ENCODE data around the gene DNAJC30. TPM values are rescaled to one million over a fixed set of nuclear protein-coding genes. Genes with fewer than 3 reads are reported as not detected.

The DNAJC30 gene
- total and polyA plus RNA-seq, 2 donors (not counting 1 experiment from before 2014, with no cell fraction given) = 6.6 to 15.5 TPM

- TF ChIP-seq, protein P1, sequence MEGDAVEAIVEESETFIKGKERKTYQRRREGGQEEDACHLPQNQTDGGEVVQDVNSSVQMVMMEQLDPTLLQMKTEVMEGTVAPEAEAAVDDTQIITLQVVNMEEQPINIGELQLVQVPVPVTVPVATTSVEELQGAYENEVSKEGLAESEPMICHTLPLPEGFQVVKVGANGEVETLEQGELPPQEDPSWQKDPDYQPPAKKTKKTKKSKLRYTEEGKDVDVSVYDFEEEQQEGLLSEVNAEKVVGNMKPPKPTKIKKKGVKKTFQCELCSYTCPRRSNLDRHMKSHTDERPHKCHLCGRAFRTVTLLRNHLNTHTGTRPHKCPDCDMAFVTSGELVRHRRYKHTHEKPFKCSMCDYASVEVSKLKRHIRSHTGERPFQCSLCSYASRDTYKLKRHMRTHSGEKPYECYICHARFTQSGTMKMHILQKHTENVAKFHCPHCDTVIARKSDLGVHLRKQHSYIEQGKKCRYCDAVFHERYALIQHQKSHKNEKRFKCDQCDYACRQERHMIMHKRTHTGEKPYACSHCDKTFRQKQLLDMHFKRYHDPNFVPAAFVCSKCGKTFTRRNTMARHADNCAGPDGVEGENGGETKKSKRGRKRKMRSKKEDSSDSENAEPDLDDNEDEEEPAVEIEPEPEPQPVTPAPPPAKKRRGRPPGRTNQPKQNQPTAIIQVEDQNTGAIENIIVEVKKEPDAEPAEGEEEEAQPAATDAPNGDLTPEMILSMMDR (IDR thresholded peaks at IDR 0.05) = no peak
- TF ChIP-seq EZH2 (IDR thresholded peaks at IDR 0.05; ENCODE audit: borderline replicate concordance, insufficient read depth, low read depth, low read length, poor library complexity, severe bottlenecking) = no peak
- peaks cover 0 to 24% (median 7%) of the 10 kb centered on the region in 3 donors for H3K9me3 ChIP-seq (ENCODE audit: control extremely low read depth in 1 of 3, control insufficient read depth in 2 of 3, insufficient read depth in 1 of 3, low read length in 2 of 3)
- Mint-ChIP-seq H3K27me3 (peaks cover 59% of the 10 kb centered on the region), H3K4me3 (no peak overlapping the region), H3K4me1 (peaks cover 5% of the 10 kb centered on the region), H3K9me3 (ENCODE audit: insufficient read depth) (no peaks in the 10 kb centered on the region), H3K27ac (no peak overlapping the region)
- H4K20me1 ChIP-seq (ENCODE audit: control insufficient read depth, insufficient read depth, low read length, poor library complexity, severe bottlenecking) = no peaks in the 10 kb centered on the region
- intact Hi-C loops (cut with micrococcal nuclease) = no loop called here
- no peak overlapping the region for H2AFZ ChIP-seq (ENCODE audit: insufficient read depth, low read depth, low read length, poor library complexity, severe bottlenecking)
- H3K4me3 ChIP-seq (ENCODE audit: control extremely low read depth in 1 of 5, extremely low read depth in 1 of 5, insufficient read depth in 1 of 5, low read depth in 2 of 5, low read length in 4 of 5) = no peak overlapping the region
- CTCF ChIA-PET = interaction anchor here (0.9 to 1.3 kb wide), 3 partner anchors 8 to 89 kb away, joined by 3 to 4 read pairs (median 3); no protein-coding TSS in a partner anchor
- DNase-seq (no peak), ATAC-seq (ENCODE audit: low read depth) (no peak)
- H3K27ac ChIP-seq (ENCODE audit: low read length in 2 of 2) = no peak overlapping the region
- peaks cover 0 to 53% (median 23%) of the 10 kb centered on the region in 4 experiments for H3K27me3 ChIP-seq (replicated peaks in 1 of 4; ENCODE audit: control extremely low read depth in 1 of 4, control insufficient read depth in 3 of 4, insufficient read depth in 4 of 4, low read length in 3 of 4)
- peaks cover 11 to 12% of the 10 kb centered on the region in 2 donors for H3K4me1 ChIP-seq (ENCODE audit: control insufficient read depth in 2 of 2, insufficient read depth in 2 of 2, low read length in 2 of 2)
- H3K4me2 ChIP-seq (replicated peaks; ENCODE audit: low read depth, low read length, poor library complexity, severe bottlenecking) = no peak overlapping the region
- 58% methylated on average over 4 of the region's 4 CpGs for WGBS (ENCODE audit: insufficient coverage)
- POLR2A ChIA-PET = no interaction called here
- H3K79me2 ChIP-seq (ENCODE audit: control insufficient read depth, insufficient read depth, low read length) = no peaks in the 10 kb centered on the region
- H3K36me3 ChIP-seq (replicated peaks in 1 of 2; ENCODE audit: control extremely low read depth in 1 of 2, control insufficient read depth in 1 of 2, extremely low read depth in 1 of 2, insufficient read depth in 2 of 2, low read length in 1 of 2) = no peaks in the 10 kb centered on the region
- H3K9ac ChIP-seq (ENCODE audit: low read length) = no peak overlapping the region
Measured at GRCh38 chr7:73645643-73646174, 37.5 kb downstream of the DNAJC30 start.

DNA sequence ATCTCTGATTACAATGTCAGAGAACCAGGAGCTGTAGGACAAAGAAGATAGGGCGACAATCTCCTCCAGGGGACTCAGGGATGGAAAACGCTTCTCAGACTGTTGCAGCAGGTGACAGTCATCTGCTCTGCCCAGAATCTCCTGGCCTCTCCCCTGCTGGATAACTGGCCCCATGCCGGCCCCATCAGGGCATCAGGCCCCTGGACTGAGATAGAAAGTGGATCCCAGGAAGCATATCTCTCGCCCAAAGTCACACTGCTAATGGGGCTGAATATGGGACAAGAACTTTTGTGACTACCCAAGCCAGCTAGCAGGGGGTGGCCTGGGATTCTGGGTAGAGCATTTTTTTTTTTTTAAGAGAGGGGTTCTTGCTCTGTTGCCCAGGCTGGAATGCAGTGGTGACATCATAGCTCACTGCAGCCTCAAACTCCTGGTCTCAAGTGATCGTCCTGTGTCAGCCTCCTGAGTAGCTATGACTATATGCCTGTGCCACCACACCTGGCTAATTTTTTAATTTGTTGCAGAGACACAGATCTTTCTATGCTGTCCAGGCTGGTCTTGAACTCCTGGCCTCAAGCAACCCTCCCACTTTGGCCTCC lies 38.5 kb downstream of the DNAJC30 start:
- H3K4me1 Mint-ChIP-seq = peaks cover 5% of the 10 kb centered on the region
- Histone ChIP-seq H3K27ac (ENCODE audit: low read length in 2 of 2) (no peak overlapping the region), H3K4me1 (ENCODE audit: control insufficient read depth in 2 of 2, insufficient read depth in 2 of 2, low read length in 2 of 2) (peaks cover 11 to 12% of the 10 kb centered on the region in 2 donors), H3K4me2 (replicated peaks; ENCODE audit: low read depth, low read length, poor library complexity, severe bottlenecking) (no peak overlapping the region), H3K9me3 (ENCODE audit: control extremely low read depth in 1 of 3, control insufficient read depth in 2 of 3, insufficient read depth in 1 of 3, low read length in 2 of 3) (peaks cover 0 to 25% (median 9%) of the 10 kb centered on the region in 3 donors), H3K36me3 (replicated peaks in 1 of 2; ENCODE audit: control extremely low read depth in 1 of 2, control insufficient read depth in 1 of 2, extremely low read depth in 1 of 2, insufficient read depth in 2 of 2, low read length in 1 of 2) (no peaks in the 10 kb centered on the region), H3K79me2 (ENCODE audit: control insufficient read depth, insufficient read depth, low read length) (no peaks in the 10 kb centered on the region), H3K27me3 (replicated peaks in 1 of 4; ENCODE audit: control extremely low read depth in 1 of 4, control insufficient read depth in 3 of 4, insufficient read depth in 4 of 4, low read length in 3 of 4) (peaks cover 0 to 46% (median 21%) of the 10 kb centered on the region in 4 experiments), H3K4me3 (ENCODE audit: control extremely low read depth in 1 of 5, extremely low read depth in 1 of 5, insufficient read depth in 1 of 5, low read depth in 2 of 5, low read length in 4 of 5) (no peak overlapping the region), H2AFZ (ENCODE audit: insufficient read depth, low read depth, low read length, poor library complexity, severe bottlenecking) (no peak overlapping the region), H4K20me1 (ENCODE audit: control insufficient read depth, insufficient read depth, low read length, poor library complexity, severe bottlenecking) (no peaks in the 10 kb centered on the region), H3K9ac (ENCODE audit: low read length) (no peak overlapping the region)
- 62% methylated on average over 5 of the region's 5 CpGs for WGBS (ENCODE audit: insufficient coverage)
- H3K9me3 Mint-ChIP-seq (ENCODE audit: insufficient read depth) = no peaks in the 10 kb centered on the region
- no peak for TF ChIP-seq EZH2 (IDR thresholded peaks at IDR 0.05; ENCODE audit: borderline replicate concordance, insufficient read depth, low read depth, low read length, poor library complexity, severe bottlenecking)
- TF ChIP-seq, protein P1 (IDR thresholded peaks at IDR 0.05) = no peak
- ATAC-seq (ENCODE audit: low read depth) = no peak
- CTCF ChIA-PET = interaction anchor here (1.0 kb wide), 1 partner anchor 9 kb away, joined by 3 read pairs; no protein-coding TSS in a partner anchor
- no peak overlapping the region for H3K4me3 Mint-ChIP-seq
- intact Hi-C loops (cut with micrococcal nuclease) = no loop called here
- POLR2A ChIA-PET = no interaction called here
- H3K27me3 Mint-ChIP-seq = peaks cover 49% of the 10 kb centered on the region
- H3K27ac Mint-ChIP-seq = no peak overlapping the region
- DNase-seq = no peak
